HG02943 (cell line): ENCODE data around the gene CTTNBP2.

ENCODE experiments used
- ATAC-seq: cut with Tn5 transposase; IDR thresholded peaks from one replicate; pipeline ENCODE4 v1.9.1; 2021; ENCODE audit warnings: mild to moderate bottlenecking, low read depth, moderate library complexity; ENCODE audit not compliant: unreplicated experiment

CTTNBP2 gene

DNA sequence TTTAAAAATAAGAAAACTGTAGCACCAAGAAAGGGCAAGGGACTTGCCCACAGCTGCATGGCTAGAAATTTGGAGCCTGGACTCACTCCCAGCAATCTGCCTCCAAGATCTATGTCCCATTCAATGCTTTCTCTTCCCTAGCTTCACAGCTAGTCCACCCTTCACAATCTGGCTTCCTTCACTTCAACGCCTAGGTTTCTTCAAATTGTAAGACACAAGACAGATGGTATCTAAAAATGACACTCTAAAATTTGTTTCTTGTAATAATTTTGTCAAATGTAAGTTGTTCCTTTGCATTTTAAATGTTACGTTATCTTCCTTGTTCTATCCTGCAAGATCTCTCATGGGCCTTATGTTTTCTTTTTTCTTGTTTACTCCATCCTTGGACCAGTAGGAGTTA is 48.6 kb downstream of the CTTNBP2 start:
- ATAC-seq = no peak

DNA sequence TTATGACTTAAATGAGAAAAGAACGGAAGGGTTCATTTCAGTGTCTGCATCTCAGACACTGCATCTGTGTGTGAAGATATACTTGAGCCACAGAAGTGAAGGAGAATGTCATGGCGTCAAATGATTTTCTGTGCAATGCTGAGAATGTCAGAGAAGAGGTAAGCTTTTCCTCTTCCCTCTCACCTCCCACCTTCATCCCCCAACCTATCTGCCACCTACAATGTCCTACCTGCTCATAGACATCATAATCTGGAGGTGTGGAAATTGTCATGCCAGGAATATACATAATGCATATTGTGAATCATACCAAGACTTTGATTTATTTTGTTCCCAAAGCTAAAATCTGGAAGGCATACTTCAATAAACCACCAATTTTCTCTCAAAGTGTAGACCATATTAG is 53.7 kb downstream of the CTTNBP2 start:
- no peak for ATAC-seq

DNA sequence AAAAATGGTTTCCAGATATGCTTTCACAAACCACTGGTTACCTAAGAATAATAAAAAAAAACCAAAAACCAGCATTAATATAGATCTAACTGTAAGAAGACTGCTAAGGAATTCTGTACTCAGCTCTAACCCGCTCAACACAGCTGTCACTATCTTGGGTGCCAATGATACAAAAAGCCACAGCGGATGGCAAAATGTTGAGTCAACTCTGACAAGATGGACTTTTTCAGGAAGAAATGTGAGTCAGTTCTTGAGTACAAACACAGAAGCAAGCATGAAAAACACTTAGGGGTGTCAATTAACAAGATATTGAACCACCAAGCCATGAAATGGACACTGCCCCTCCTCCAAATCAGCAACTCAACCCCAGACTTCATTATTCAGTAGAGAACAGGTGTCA is 55.0 kb downstream of the CTTNBP2 start:
- ATAC-seq = no peak

DNA sequence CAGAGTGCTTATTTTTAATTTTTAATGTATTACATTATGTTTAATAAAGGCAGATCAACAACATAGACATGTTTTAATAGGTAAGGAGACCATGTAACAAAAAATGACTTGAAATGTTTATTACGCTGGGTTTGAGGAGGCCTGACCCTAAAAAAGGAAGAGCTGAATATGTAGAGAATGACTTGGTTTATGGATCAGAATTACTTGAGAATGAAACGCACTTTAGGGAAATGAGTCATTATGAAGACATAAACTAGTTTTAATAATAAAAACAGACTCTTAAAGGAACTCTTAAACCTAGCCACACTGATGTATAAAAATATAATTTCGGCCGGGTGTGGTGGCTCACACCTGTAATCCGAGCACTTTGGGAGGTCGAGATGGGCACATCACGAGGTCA is 56.5 kb downstream of the CTTNBP2 start:
- no peak for ATAC-seq

DNA sequence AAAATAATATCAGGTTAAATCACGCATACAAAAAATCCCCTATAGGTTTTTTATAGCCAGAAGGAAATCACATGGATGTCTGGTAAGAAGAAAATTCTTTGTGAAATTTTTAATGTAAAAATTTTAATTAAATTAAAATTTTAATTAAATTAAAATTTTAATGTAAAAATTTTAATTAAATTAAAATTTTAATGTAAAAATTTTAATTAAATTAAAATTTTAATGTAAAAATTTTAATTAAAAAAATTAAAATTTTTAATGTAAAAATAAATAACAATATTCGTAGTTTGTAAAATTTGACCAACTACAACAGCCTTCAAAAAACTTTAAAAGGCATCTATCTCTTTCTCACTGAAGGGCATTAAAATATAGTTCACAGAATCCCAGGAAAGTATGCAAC is 61.5 kb downstream of the CTTNBP2 start:
- ATAC-seq = no peak

DNA sequence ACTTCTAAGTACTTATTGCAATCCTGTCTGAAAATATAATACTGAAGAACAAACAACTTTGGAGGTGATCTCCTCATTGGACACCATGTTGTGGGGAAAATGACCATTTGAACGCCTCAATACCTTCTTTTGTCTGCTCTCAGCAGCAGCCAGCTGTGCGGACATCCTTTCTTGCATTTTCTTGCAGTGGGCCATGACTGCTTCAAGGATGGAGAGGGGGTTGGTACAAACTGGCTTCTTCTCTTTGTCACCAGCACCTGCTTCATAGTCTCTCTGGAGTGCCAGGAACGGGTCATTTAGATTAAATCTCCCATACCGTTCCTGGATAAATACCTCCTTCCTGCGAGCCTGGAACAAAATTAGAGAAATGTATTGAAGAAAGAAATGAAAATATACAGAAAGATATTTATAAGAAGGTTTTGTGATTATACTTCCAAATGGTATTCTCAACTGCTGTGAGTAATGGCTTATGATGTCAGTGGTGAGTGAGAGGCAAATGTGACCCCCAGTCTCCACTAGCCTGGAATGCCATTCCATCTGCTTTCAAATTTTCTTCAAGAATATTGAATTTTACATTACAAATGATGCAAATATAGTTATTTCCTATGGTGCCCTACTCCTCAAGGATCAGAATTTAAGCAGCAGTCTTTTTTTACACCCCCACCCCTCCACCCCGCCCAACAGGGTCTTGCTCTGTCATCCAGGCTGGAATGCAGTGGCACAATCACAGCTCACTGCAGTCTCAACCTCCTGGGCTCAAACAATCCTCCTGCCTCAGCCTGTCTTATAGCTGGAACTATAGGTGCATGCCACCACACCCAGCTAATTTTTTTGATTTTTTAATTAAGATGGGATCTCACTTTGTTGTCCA is 62.4 kb downstream of the CTTNBP2 start:
- ATAC-seq = no peak

DNA sequence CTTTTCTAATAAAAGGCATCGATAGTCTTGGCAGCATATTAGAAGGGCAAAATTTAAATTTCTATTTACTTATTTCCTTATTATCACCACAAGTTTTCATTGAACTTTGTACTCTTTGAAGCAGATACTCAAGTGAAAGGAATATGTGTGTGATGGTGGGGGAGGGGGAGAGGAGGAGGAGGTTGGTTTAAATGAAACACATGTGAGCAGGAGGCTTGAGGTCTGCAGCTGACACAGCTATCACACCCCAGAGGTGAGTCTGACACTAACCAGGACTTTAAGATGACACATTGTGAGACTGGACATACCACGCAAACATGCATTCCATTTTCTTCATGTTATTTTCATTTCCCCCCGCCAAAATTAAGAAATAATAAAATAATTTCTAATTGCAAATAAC is 63.3 kb downstream of the CTTNBP2 start:
- ATAC-seq = no peak

DNA sequence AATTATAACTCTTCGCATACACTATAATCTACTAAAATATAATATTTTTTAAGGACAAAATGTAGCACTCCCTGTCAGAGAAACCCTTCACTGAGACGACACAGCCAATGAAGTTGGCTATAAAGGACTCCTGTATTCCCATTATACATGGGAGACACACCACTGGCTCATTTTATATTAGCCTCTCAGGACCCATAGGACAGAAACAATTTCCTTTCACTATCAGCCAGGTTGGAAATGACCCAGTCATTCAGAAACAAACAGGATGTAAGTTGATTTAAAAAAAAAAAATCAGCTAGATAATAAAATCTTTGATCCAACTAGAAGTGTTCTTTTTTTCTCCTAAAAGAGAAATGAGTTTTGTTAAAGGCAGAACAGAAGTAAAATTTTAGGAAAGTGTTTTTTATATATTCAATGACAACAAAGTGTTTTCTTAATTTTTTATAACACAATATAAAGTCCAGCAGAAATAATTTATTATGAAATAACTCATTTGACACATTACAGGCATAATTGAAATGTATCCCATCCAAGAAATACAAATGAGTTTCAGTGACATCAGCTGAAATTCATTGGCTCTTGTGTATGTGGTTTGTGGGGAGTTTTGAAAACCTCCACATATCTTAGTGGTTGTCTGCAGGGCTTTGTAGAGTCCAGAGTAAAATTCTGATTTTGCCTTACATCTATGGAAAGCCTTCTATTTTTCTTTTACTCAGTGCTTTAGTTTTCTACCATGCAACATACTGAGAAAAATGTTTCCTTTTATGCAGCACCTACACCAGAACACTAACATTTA is 64.1 kb downstream of the CTTNBP2 start:
- no peak for ATAC-seq

DNA sequence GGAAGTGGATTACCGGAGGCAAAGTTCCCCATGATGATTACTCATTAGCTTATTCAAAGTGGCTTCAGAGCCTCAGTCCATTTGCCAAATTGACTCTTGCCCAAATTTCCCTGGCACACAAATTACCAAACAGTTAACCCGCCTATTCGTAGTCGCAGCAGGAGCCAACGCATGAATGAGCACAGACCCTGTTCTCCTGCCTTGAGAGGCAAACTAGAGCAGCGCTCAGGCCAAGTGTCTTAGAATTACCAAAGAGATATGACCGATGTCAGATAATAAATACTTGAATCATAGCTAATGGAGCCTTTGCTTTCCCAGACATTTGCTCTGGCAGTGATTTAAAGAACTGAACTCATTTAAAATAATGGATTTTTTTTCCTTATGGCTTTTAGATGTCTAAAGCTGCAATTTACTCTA is 64.9 kb downstream of the CTTNBP2 start:
- no peak for ATAC-seq

DNA sequence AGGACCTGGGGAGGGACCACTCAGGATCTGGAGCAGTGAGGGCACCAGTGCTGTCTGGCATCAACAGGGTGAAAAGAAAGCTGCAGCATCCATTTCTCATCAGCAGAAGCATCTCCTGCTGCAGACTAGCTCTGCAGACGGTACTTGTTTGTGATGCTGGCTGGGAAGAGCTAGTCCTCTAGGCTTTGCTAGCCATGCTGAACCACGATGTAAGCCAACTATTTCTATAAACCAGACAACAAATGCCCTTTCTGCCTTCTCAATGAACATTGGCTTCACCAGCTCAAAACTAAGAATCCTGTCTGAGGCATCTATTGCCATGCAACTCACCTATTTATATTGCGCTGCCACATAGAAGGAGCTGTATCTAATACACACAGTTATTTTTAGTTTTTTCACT is 65.6 kb downstream of the CTTNBP2 start:
- no peak for ATAC-seq

DNA sequence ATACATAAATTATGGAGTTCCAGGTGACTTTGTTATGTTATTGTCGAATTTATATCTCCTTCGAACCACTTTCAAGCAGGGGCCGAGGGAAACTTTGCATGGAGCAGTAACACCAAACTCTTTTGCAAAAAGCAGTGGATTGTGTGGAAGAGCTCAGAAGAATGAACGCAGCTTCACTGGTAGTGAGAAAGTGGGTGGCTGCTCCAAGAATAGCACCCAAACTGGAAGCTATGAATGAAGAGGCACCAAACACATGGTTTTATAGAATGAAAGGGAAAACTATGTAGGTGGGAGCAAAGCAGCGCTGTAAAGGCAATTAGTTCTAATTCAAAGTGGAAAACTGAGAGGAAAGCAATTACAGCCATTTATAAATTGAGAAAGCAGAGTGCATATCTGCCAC is 67.2 kb downstream of the CTTNBP2 start:
- no peak for ATAC-seq

DNA sequence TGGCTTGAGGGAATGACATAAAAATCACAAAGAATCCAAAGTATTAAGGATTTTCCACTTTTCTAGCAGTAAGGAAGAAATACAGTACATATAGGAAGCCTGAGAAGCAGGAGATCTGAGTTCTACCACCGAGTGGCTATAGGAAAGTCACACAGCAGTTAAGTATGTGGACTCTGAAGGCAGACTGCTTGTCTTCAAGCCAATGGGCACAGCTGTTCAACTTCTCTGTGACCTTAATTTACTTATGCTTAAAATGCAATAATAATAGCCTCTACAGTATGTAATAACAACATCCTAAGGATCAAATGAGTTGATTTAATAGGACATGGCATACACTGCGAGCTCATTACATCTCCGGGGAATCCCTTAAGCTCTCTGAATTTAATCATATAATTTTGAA is 68.0 kb downstream of the CTTNBP2 start:
- ATAC-seq = no peak

DNA sequence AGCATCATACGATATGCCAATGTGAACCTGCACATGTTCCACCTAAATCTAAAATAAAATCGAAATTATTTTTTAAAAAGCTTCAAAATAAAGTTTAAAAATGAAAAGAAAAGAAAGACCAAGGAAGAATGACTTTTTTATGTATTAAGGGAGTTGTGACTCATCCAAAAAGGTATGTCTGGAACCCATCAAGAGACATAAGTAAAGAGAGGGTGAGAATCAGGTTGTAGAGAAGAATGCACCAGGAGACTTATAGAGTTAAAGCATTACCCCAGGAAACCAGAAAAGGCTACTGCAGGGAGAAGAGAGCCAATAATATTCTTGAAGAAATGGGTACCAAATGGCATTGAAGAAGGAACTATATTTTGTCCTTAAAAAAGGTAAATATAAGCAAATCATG is 69.8 kb downstream of the CTTNBP2 start:
- ATAC-seq = no peak

DNA sequence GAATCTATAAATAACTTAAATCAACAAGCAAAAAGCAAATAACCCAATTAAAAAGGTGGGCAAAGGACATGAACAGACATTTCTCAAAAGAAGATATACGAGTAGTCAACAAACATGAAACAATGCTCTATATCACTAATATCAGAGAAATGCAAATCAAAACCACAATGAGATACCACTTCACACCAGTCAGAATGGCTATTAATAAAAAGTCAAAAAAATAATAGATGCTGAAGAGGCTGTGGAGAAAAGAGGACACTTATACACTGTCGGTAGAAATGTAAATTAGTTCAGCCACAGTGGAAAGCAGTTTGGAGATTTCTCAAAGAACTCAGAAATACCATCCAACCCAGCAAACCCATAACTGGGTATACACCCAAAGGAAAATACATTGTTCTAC is 70.6 kb downstream of the CTTNBP2 start:
- no peak for ATAC-seq

DNA sequence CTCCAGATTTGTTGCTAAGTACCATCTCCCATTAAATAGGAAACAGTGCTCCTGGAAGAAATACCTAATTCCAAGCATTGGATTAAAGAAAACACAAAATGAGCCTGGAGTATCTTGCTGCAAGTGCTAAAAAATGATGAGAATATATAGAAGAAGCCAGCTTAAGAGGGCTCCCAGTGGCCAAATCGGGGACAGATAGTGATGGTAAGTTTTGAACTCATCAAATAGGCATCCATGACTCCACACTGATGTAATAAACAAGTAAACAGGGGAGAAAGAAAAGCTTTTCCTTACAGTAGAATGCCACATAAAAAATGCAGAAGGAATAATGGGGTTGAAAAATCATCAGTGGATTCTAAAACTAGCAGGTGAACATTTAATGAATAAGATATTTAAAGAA is 72.4 kb downstream of the CTTNBP2 start:
- ATAC-seq = no peak

DNA sequence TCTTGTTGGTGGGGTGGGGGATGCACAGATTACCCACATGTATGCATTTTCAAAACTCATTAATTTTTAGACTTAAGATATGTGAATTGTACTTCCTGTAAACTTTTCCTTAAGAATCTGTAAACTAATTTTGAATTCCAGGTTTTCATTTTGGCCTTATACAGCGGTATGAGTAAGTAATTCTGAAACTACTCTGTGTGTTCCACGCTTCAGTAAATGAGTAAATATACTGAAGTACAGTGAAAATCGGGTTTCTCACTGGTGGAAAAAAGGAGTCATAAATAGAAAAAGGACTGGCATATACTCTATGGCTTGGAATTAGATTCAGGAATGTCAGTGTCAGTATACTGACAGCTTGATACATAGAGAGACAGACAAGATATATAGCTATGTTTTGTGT is 72.8 kb downstream of the CTTNBP2 start:
- no peak for ATAC-seq

DNA sequence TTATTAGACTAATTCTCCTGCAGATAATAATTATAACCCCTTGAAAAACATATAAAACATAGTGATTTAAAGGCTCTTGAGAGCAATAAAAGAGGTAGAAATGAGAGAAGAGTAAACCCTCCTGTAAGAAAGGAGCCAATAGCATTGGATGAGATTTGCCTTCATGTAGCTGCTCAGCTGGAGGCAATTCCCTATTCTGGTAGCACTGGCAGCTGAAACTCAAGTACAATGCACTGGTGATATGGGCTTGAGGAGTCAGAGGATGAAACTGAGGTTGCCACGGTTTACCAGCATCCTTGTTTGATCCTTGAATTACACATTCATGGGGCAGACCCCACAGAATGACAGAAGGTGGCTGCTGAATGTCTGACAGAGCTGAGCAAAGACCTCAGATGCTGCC is 76.4 kb downstream of the CTTNBP2 start:
- ATAC-seq = no peak

DNA sequence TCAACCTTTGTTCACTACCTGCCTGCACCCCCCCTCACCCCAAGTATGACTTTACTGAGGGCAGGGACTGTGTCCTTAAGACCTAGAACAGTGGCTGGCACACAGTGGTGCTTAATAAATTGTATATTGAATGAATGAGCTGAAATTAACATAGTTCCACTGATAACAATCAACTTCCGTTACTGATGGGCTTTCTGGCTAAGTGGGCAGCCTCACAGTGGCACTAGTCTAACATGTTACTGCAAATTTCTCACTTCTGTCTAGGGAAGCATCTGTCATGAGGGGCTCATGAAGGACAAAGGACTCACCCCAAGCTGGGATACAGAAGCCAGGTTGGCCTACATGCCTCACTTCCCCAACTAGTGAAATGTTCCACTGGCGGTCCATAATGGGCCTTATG is 79.3 kb downstream of the CTTNBP2 start:
- no peak for ATAC-seq

DNA sequence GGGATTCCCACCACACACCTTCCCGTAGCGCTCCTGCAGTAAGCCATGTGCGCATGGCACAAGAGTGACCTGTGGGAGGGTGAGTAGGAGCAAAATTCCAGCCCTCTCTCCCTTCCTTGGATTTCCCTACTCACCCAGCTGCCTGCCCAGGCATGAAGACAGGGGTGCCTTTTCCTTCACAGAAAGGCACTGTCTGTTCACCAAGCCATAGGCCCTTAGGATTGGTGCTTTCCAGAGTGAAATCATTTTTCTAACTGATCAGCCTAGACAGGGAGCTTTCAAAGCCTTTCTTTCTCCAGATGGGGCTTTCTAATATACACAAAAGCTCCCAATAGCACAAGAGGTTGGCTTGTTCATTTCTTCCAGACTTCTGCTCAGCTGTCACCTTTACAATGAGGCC is 79.7 kb downstream of the CTTNBP2 start:
- ATAC-seq = no peak

DNA sequence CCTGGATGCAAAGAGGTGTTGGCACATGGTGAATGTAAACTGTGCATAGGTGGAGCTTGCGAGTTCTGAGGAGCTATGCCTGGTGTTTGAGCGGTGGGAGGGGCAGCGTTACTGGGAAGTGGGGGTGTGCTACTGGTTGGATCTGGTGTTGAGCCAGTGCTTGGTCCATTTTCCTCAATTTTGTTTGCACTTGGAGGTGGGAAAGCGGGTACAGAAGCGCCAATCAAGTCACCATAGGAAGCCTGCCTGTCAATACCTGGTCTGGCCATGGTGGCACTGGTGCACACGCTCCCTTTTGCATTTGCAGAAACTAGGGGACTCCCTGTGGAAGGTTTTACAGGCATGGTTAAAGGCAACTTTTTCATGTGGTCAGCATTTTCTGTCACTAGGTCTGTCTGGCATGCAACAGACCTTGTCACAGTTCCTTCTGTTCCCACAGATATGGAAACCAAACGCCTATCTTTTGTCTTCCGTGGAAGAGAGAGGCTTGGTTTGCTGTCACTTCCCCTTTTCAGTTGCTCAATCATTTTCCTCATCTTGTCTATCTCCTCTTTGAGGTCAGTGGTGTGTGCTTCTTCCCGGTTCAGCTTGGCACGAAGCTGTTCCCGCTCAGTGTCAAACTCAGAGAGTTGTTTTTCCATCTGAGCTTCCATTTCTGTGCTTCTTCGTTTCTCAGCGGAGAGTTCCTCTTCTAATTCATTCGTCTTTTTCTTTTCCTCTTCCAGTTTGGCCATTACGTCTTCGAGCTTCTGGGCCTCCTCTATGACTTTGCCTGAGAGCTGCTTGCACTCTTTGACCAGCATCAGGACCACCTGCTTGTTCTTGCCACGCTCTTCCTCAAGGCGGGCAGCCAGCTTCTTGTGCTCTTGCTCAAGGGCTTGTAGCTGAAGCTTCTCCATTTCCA is 81.1 kb downstream of the CTTNBP2 start:
- peak; percentile 70 for ATAC-seq

DNA sequence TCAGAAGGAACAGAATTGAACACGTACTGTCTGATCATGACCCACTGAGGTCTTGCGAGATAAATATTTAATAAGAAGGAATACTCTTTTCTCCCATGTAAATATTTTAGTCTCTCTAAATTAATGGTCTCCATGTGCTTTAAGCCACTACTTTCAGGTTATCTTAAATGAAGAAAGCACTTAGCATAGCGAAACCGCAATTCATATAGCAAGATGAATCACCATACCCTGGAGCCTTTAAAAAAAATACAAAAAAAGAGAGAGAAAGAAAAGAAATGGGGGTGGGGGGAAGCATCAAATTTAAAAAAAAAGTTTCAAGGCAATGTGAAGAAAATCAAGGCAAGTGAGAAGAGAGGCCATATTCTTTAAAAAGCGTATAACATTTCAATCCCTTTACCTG is 82.5 kb downstream of the CTTNBP2 start:
- ATAC-seq = no peak
